Measurements from ENCODE around the gene FNIP2.

FNIP2 gene

DNA sequence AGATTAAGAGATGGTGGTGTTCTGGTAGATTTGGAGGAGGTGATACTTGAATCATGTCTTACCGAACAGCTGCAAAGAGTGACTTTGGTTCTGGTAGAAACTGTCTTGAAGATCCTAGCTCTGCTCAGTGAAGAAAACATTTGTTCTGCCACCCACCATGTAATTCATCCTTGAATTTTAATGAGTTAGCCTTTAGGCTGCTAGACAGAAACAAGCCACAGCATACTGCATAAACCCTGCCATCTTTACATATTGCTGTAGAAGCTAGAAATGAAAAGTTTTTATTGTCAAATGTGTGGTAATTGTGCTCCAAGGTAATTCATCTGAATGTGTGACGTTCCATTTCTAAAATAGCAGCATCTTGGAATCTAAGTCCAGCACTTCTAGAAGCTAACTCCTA, 173.1 kb downstream of the FNIP2 start:
- Histone ChIP-seq H3K4me3 (IDR thresholded peaks at IDR 0.05; ENCODE audit: insufficient read depth, low read depth, low read length) (no peak overlapping the region), H3K9ac (no peak overlapping the region), H4K20me1 (ENCODE audit: insufficient read depth) (no peaks in the 10 kb centered on the region), H3K4me2 (no peak overlapping the region), H3K79me2 (ENCODE audit: insufficient read depth, low read depth) (no peaks in the 10 kb centered on the region), H3K27me3 (ENCODE audit: insufficient read depth, low read depth) (no peaks in the 10 kb centered on the region), H3K36me3 (ENCODE audit: insufficient read depth) (no peaks in the 10 kb centered on the region), H3K4me1 (ENCODE audit: low read depth, poor library complexity, severe bottlenecking) (no peaks in the 10 kb centered on the region), H3K27ac (no peak overlapping the region), H2AFZ (ENCODE audit: low read depth) (no peak overlapping the region)
- TF ChIP-seq, protein P1, sequence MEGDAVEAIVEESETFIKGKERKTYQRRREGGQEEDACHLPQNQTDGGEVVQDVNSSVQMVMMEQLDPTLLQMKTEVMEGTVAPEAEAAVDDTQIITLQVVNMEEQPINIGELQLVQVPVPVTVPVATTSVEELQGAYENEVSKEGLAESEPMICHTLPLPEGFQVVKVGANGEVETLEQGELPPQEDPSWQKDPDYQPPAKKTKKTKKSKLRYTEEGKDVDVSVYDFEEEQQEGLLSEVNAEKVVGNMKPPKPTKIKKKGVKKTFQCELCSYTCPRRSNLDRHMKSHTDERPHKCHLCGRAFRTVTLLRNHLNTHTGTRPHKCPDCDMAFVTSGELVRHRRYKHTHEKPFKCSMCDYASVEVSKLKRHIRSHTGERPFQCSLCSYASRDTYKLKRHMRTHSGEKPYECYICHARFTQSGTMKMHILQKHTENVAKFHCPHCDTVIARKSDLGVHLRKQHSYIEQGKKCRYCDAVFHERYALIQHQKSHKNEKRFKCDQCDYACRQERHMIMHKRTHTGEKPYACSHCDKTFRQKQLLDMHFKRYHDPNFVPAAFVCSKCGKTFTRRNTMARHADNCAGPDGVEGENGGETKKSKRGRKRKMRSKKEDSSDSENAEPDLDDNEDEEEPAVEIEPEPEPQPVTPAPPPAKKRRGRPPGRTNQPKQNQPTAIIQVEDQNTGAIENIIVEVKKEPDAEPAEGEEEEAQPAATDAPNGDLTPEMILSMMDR (conservative IDR thresholded peaks at IDR 0.05; ENCODE audit: low read depth, low read length), result no peak

DNA sequence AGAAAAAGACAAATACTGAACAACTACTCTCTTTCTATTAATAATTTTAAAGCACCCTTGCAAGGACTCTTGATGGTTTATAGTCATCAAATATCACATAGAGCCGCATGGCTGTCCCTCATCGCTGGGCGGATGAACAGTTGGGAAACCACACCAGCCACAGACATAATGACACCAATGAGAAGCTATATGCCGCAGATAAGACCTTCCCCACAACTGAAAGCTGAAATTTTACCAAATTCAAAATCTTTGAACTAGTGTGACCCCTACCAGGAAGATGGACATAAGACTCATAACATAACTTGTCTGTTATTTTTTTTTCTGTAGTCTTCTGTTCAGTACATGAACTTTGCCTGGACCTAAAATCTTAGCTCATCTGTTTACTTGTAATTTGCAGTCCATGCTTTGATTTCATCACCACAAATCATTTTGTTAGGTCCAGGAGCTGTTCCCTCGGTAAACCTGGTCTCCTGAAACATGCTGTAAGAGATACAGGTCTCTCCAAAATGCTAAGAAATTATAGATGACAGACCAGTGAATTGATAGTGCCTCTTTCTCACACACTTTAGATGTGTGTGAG, 176.8 kb downstream of the FNIP2 start:
- Histone ChIP-seq H3K4me1 (ENCODE audit: low read depth, poor library complexity, severe bottlenecking) (peaks cover 21% of the 10 kb centered on the region), H3K4me3 (IDR thresholded peaks at IDR 0.05; ENCODE audit: insufficient read depth, low read depth, low read length) (no peak overlapping the region), H3K27me3 (ENCODE audit: insufficient read depth, low read depth) (no peaks in the 10 kb centered on the region), H3K36me3 (ENCODE audit: insufficient read depth) (no peaks in the 10 kb centered on the region), H3K4me2 (no peak overlapping the region), H2AFZ (ENCODE audit: low read depth) (no peak overlapping the region), H4K20me1 (ENCODE audit: insufficient read depth) (no peaks in the 10 kb centered on the region), H3K27ac (no peak overlapping the region), H3K79me2 (ENCODE audit: insufficient read depth, low read depth) (no peaks in the 10 kb centered on the region), H3K9ac (no peak overlapping the region)
- TF ChIP-seq, protein P1 (conservative IDR thresholded peaks at IDR 0.05; ENCODE audit: low read depth, low read length), result no peak

DNA sequence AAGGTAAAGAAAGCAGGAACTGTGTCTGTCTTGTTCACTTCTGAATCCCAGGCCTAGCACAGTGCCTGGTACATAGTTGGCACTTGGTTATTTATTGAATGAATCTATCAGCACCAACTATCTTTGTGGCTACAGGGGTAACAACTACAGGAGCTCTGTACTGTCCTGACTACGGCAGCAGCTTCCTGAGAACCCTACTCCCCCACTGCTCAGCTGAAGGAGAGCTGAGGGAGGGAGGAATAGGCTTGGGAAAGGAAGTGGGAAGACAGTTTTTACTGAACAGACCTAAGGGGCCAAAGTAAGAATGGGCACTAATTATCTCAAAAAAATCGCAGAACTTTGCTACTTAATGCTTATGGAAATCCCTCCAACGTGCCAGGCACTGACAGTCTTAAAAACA, 178.0 kb downstream of the FNIP2 start:
- Histone ChIP-seq H3K79me2 (ENCODE audit: insufficient read depth, low read depth) (no peaks in the 10 kb centered on the region), H3K4me2 (no peak overlapping the region), H4K20me1 (ENCODE audit: insufficient read depth) (no peaks in the 10 kb centered on the region), H3K4me3 (IDR thresholded peaks at IDR 0.05; ENCODE audit: insufficient read depth, low read depth, low read length) (no peak overlapping the region), H2AFZ (ENCODE audit: low read depth) (no peak overlapping the region), H3K9ac (no peak overlapping the region), H3K27ac (no peak overlapping the region), H3K27me3 (ENCODE audit: insufficient read depth, low read depth) (no peaks in the 10 kb centered on the region), H3K4me1 (ENCODE audit: low read depth, poor library complexity, severe bottlenecking) (peaks cover 21% of the 10 kb centered on the region), H3K36me3 (ENCODE audit: insufficient read depth) (no peaks in the 10 kb centered on the region)
- TF ChIP-seq, protein P1 (conservative IDR thresholded peaks at IDR 0.05; ENCODE audit: low read depth, low read length), result no peak

DNA sequence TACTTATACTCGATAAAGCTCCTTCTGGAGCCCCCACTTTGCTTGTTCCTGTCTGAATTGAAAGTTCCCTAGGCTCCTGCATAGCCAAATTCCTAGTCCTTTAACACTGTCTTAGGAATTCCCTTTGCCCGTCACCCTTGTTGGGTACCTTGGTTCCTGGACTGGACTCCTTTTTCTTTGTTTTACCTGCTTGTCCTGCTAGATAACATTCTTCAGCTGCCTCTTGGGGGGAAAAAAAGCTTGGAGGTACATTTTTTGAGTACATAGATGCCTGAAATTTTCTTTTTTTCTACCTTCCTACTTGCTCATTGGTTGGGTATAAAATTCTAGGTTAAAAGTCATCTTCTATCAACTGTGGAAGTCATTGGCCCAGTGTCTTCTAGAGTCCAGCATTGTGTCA, 179.2 kb downstream of the FNIP2 start:
- Histone ChIP-seq H3K4me3 (IDR thresholded peaks at IDR 0.05; ENCODE audit: insufficient read depth, low read depth, low read length) (no peak overlapping the region), H3K27me3 (ENCODE audit: insufficient read depth, low read depth) (no peaks in the 10 kb centered on the region), H3K4me2 (no peak overlapping the region), H3K27ac (no peak overlapping the region), H3K4me1 (ENCODE audit: low read depth, poor library complexity, severe bottlenecking) (peaks cover 21% of the 10 kb centered on the region), H3K36me3 (ENCODE audit: insufficient read depth) (no peaks in the 10 kb centered on the region), H3K9ac (no peak overlapping the region), H4K20me1 (ENCODE audit: insufficient read depth) (no peaks in the 10 kb centered on the region), H2AFZ (ENCODE audit: low read depth) (no peak overlapping the region), H3K79me2 (ENCODE audit: insufficient read depth, low read depth) (no peaks in the 10 kb centered on the region)
- TF ChIP-seq, protein P1 (conservative IDR thresholded peaks at IDR 0.05; ENCODE audit: low read depth, low read length), result no peak

Measured in KMS-11 (cell line).